Panc1 (cell line): ENCODE results near the gene PNLDC1. TPM values are rescaled to one million over a fixed set of nuclear protein-coding genes. Genes with fewer than 3 reads are reported as not detected.
"Not testable (repeated sequence)": the region's sequence is repeated elsewhere in the genome, so short reads cannot be mapped to it uniquely, and the experiment has no call there.

Experiments
- ATAC-seq: fragments of 200-7000 bp; cut with Tn5 transposase; 2 replicates; pipeline ENCODE4 v1.9.1; 2020; ENCODE audit warnings: mild to moderate bottlenecking, moderate library complexity
- BruUV-seq: library from RNA; stranded (reverse); fragments of 400-500 nt; replicated peaks from 2 replicates; lab custom pipeline; 2021; lab: Mats Ljungman, UMichigan
- CTCF ChIA-PET: fragments of 300-600 bp; sonication (Branson Sonifier 250); formaldehyde crosslinking; loops from one replicate; lab custom pipeline; 2022; ENCODE audit warnings: antibody characterized with exemption; lab: Charles Lee
- POLR2A ChIA-PET: fragments of 300-600 bp; sonication (Branson Sonifier 250); formaldehyde crosslinking; loops from one replicate; lab custom pipeline; 2022; ENCODE audit warnings: antibody characterized with exemption; lab: Charles Lee
- DNase-seq: peaks from one replicate; pipeline ENCODE4 v3.0.0-alpha.2; 2010; ENCODE audit warnings: low read depth, low spot score
- H3K27ac ChIP-seq: 2 replicates; pipeline ENCODE4 v1.5.1; 2011; ENCODE audit warnings: mild to moderate bottlenecking, low read length, inconsistent platforms
- H3K27me3 ChIP-seq: fragments of 200-500 bp; sonication (Bioruptor generic); 2 replicates; pipeline ENCODE4 v1.6.0; 2014; ENCODE audit warnings: low read length, inconsistent platforms; ENCODE audit not compliant: control insufficient read depth, insufficient read depth
- H3K36me3 ChIP-seq: fragments of 200-500 bp; sonication (Bioruptor generic); 2 replicates; pipeline ENCODE4 v1.5.1; 2014; ENCODE audit warnings: inconsistent platforms, mild to moderate bottlenecking, low read length, moderate library complexity; ENCODE audit not compliant: control insufficient read depth, insufficient read depth
- H3K4me1 ChIP-seq: 2 replicates; pipeline ENCODE4 v1.5.1; 2011; ENCODE audit warnings: inconsistent platforms, mild to moderate bottlenecking, low read length, moderate library complexity; ENCODE audit not compliant: control insufficient read depth, insufficient read depth
- H3K4me3 ChIP-seq, 2 experiments: 2 replicates each; pipeline ENCODE4 v1.5.1; 2011 to 2012; ENCODE audit warnings: low read depth in 2 of 2, low read length in 2 of 2, mild to moderate bottlenecking in 2 of 2, inconsistent platforms in 1 of 2, moderate library complexity in 1 of 2
- H3K9me3 ChIP-seq: fragments of 200-500 bp; sonication (Bioruptor generic); 2 replicates; pipeline ENCODE4 v1.5.1; 2014; ENCODE audit warnings: low read depth, mild to moderate bottlenecking, inconsistent platforms, low read length, moderate library complexity; ENCODE audit not compliant: control insufficient read depth, insufficient read depth
- POLR2AphosphoS5 ChIP-seq: IDR thresholded peaks from 2 replicates; pipeline ENCODE4 v1.6.1; 2012; ENCODE audit warnings: mild to moderate bottlenecking, low read depth, low read length, moderate library complexity
- SIN3A ChIP-seq: IDR thresholded peaks from 2 replicates; pipeline ENCODE4 v1.6.1; 2012; ENCODE audit warnings: low read depth, mild to moderate bottlenecking, low read length, moderate library complexity, borderline replicate concordance; ENCODE audit not compliant: insufficient read depth
- TCF7L2 ChIP-seq: IDR thresholded peaks from 2 replicates; pipeline ENCODE4 v1.6.1; 2011; ENCODE audit warnings: mild to moderate bottlenecking, low read depth, low read length, inconsistent platforms
- in situ Hi-C: cut with HindIII; loops from 2 replicates; pipeline ENCODE4 v1.10.0; 2016; ENCODE audit warnings: low sequenced_read_pairs, low pct_unique_long_range_greater_than_20kb
- intact Hi-C: fragments of 100-400 bp; cut with micrococcal nuclease; formaldehyde crosslinking; loops from one replicate; pipeline ENCODE4 v1.10.0; 2022; ENCODE audit not compliant: unreplicated experiment
- total RNA-seq: library from RNA; stranded (reverse); gene quantifications from one replicate; pipeline ENCODE4 v1.2.1, GENCODE V29; 2021; ENCODE audit not compliant: unreplicated experiment
- TF ChIP-seq, protein P1 (sequence below), 2 experiments: IDR thresholded peaks; 2 replicates each; pipeline ENCODE4 v1.6.1; 2011 to 2012; ENCODE audit warnings: low read depth in 2 of 2, control low read depth in 1 of 2, low read length in 1 of 2, mild to moderate bottlenecking in 1 of 2, moderate library complexity in 1 of 2; ENCODE audit not compliant: insufficient read depth in 1 of 2
- TF ChIP-seq, protein P2 (sequence below): fragments of 450-650 bp; IDR thresholded peaks from 2 replicates; pipeline ENCODE4 v1.5.1; 2017; ENCODE audit warnings: mild to moderate bottlenecking

Gene PNLDC1
- total RNA-seq, 1 experiment from 2014 or later, result not detected

DNA sequence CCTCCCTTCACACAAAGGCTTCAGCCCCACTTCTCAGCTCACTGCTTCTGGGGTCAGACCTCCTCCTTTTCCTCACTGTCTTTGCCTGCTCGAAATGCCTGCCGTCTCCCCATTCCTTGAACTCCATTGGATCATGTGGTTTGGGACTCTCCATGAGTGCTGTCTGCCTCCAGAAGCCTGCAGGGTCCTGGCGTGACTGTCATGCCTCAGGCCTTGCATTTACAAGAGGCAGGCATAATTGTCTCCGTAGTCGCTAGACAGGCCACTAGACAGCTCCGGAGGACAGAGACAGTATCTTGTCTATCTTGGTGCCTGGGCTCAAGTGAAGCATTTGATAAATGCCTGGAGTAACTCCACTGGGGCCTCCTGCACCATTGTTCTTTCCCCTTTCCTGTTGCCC lies 15.3 kb downstream of the PNLDC1 start:
- ChIA-PET POLR2A (no interaction called here), CTCF (no interaction called here)
- no peak overlapping the region for H3K4me3 ChIP-seq
- no peaks in the 10 kb centered on the region for H3K4me1 ChIP-seq
- TF ChIP-seq, protein P1, sequence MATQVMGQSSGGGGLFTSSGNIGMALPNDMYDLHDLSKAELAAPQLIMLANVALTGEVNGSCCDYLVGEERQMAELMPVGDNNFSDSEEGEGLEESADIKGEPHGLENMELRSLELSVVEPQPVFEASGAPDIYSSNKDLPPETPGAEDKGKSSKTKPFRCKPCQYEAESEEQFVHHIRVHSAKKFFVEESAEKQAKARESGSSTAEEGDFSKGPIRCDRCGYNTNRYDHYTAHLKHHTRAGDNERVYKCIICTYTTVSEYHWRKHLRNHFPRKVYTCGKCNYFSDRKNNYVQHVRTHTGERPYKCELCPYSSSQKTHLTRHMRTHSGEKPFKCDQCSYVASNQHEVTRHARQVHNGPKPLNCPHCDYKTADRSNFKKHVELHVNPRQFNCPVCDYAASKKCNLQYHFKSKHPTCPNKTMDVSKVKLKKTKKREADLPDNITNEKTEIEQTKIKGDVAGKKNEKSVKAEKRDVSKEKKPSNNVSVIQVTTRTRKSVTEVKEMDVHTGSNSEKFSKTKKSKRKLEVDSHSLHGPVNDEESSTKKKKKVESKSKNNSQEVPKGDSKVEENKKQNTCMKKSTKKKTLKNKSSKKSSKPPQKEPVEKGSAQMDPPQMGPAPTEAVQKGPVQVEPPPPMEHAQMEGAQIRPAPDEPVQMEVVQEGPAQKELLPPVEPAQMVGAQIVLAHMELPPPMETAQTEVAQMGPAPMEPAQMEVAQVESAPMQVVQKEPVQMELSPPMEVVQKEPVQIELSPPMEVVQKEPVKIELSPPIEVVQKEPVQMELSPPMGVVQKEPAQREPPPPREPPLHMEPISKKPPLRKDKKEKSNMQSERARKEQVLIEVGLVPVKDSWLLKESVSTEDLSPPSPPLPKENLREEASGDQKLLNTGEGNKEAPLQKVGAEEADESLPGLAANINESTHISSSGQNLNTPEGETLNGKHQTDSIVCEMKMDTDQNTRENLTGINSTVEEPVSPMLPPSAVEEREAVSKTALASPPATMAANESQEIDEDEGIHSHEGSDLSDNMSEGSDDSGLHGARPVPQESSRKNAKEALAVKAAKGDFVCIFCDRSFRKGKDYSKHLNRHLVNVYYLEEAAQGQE (IDR thresholded peaks at IDR 0.05; ENCODE audit: insufficient read depth in 1 of 2, low read depth in 2 of 2, low read length in 1 of 2), result no peak
- TF ChIP-seq SIN3A (no peak), TCF7L2 (no peak), POLR2AphosphoS5 (no peak)
- TF ChIP-seq, protein P2, sequence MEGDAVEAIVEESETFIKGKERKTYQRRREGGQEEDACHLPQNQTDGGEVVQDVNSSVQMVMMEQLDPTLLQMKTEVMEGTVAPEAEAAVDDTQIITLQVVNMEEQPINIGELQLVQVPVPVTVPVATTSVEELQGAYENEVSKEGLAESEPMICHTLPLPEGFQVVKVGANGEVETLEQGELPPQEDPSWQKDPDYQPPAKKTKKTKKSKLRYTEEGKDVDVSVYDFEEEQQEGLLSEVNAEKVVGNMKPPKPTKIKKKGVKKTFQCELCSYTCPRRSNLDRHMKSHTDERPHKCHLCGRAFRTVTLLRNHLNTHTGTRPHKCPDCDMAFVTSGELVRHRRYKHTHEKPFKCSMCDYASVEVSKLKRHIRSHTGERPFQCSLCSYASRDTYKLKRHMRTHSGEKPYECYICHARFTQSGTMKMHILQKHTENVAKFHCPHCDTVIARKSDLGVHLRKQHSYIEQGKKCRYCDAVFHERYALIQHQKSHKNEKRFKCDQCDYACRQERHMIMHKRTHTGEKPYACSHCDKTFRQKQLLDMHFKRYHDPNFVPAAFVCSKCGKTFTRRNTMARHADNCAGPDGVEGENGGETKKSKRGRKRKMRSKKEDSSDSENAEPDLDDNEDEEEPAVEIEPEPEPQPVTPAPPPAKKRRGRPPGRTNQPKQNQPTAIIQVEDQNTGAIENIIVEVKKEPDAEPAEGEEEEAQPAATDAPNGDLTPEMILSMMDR, result no peak
- no peaks in the 10 kb centered on the region for H3K36me3 ChIP-seq
- intact Hi-C loops, result no loop called here
- BruUV-seq, result no TSS peak
- no peaks in the 10 kb centered on the region for H3K27me3 ChIP-seq
- in situ Hi-C loops, result no loop called here
- H3K27ac ChIP-seq, result no peak overlapping the region
- no peaks in the 10 kb centered on the region for H3K9me3 ChIP-seq
- ATAC-seq, result 0 out of 2 replicates have a peak, but pooled peaks have one; percentile 11
- no peak for DNase-seq

DNA sequence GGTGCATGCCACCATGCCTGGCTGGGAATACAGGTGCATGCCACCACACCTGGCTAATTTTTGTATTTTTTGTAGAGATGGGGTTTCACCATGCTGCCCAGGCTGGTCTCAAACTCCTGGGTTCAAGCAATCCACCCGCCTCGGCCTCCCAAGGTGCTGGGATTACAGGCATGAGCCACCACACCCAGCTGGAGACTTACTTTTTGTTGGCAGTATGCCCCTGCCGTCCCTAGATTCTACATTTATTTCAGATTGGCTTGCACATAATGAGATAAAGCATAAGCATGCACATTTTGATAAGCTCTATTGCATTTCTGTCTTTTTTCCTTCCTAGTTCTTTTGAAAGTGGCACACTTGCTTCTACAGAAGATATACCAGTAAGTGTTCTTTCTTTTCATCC lies 16.7 kb downstream of the PNLDC1 start:
- intact Hi-C loops, H3K9me3 ChIP-seq, H3K4me3 ChIP-seq, H3K27ac ChIP-seq, DNase-seq, H3K36me3 ChIP-seq, POLR2A ChIA-PET, ATAC-seq, in situ Hi-C loops, H3K27me3 ChIP-seq, H3K4me1 ChIP-seq, CTCF ChIA-PET, BruUV-seq: not testable (repeated sequence)

DNA sequence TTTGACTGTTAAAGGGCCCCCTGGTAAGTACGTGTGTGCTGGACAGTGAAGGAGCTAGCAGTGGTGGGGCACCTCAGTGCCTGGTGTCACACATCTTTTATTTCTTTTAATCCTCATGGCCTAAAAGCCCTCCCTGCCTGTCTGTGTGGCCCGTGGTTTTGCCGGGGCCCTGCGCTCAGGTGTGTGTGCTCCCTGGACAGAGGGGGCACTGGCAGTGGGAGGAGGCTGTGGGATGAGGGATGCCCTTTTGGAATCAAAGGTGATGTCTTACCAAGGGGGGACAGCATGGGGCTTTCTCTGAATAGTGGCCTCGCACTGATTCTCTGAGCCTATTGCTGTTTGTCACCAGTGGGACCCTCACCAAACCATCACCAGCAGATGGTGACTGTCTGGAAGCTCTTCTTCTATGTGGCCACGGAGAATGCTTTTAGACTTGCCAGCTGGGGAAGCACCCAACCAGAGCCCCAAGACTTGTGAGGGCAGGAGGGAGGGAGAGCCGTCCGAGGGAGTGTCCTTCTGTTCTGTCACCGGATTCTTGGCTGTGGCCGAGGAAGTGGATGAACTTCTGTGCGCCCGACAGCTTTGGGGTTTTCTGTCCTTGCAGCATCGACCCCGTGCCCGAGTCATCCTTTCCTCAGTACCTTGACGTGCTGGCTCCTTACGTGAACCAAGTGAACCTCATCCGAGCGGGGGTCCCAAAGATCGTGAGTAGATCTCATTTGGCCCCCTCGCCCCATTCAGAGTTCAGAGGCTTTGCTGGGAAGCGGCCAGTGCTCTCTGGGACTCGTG lies 18.1 kb downstream of the PNLDC1 start:
- in situ Hi-C loops, result no loop called here
- ChIA-PET CTCF (no interaction called here), POLR2A (no interaction called here)
- Histone ChIP-seq H3K27me3 (no peaks in the 10 kb centered on the region), H3K4me1 (no peaks in the 10 kb centered on the region), H3K27ac (no peak overlapping the region), H3K9me3 (no peaks in the 10 kb centered on the region), H3K4me3 (no peak overlapping the region), H3K36me3 (no peaks in the 10 kb centered on the region)
- TF ChIP-seq POLR2AphosphoS5 (no peak), TCF7L2 (no peak), SIN3A (no peak)
- TF ChIP-seq, protein P1 (IDR thresholded peaks at IDR 0.05; ENCODE audit: insufficient read depth in 1 of 2, low read depth in 2 of 2, low read length in 1 of 2), result no peak
- TF ChIP-seq, protein P2, result no peak
- ATAC-seq, result no peak
- intact Hi-C loops, result no loop called here
- no TSS peak for BruUV-seq
- no peak for DNase-seq
